Measurements from ENCODE around the gene C3orf18. TPM values are rescaled to one million over a fixed set of nuclear protein-coding genes. Genes with fewer than 3 reads are reported as not detected.

C3orf18 gene
- total RNA-seq, 4 donors from 2014 or later, result 1.1 to 26.4 (median 3.2) TPM; not detected in 1

DNA sequence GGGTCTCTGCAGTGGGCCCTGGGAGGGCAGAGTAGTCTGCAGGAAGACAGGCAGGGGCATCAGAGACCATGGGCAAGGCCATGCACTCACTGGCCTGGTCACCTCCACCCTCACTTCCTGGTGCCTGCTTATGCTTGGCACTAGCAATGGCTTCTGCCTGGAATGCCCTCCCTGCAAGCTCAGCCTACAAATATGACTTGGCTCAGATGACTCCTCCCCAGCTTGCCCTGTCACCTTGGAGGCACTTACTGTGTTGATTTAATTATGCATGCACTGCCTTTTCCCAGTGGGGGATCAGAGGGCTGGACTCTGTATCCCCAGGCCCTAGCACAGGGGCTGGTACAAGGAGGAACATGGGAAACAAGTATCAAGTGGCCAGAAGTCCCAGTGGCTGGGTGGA, 7.8 kb downstream of the C3orf18 start:
- Histone ChIP-seq H3K27ac (no peak overlapping the region), H3K4me1 (no peaks in the 10 kb centered on the region), H3K4me3 (no peak overlapping the region), H3K36me3 (no peaks in the 10 kb centered on the region), H3K9me3 (no peaks in the 10 kb centered on the region), H3K27me3 (no peaks in the 10 kb centered on the region)
- TF ChIP-seq CTCF (IDR thresholded peaks at IDR 0.05), result no peak
- no peak for TF ChIP-seq POLR2A (IDR thresholded peaks at IDR 0.05)
- DNase-seq, result no peak

DNA sequence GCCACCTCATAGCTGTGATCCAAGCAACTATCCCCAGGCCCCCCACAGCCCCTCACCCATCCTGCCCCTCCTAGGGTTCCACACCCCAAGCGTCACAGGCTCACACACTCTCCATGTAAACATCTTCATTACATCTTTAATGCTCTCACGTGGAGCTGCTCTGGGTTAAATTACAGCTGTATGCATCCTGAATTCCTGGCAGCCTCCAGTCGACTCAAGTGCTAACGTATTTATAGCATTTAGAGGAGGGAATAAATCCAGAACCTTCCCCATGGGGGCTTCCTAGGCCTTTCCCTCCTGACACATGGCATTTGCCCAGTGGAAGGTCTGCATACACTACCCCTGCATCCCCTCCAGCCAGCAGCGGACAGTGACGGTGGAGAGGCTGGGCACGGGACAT, 9.6 kb downstream of the C3orf18 start:
- Histone ChIP-seq H3K36me3 (no peaks in the 10 kb centered on the region), H3K27me3 (no peaks in the 10 kb centered on the region), H3K9me3 (no peaks in the 10 kb centered on the region), H3K27ac (no peak overlapping the region), H3K4me3 (no peak overlapping the region), H3K4me1 (no peaks in the 10 kb centered on the region)
- no peak for DNase-seq
- TF ChIP-seq POLR2A (IDR thresholded peaks at IDR 0.05) (no peak), CTCF (IDR thresholded peaks at IDR 0.05) (no peak)

- Histone ChIP-seq H3K36me3 (no peaks in the 10 kb centered on the region), H3K4me1 (no peaks in the 10 kb centered on the region), H3K27ac (no peak overlapping the region), H3K27me3 (no peaks in the 10 kb centered on the region), H3K9me3 (no peaks in the 10 kb centered on the region), H3K4me3 (no peak overlapping the region)
- TF ChIP-seq CTCF (IDR thresholded peaks at IDR 0.05) (no peak), POLR2A (IDR thresholded peaks at IDR 0.05) (no peak)
- DNase-seq, result no peak
Measured at GRCh38 chr3:50557106-50557505, 10.4 kb downstream of the C3orf18 start.

DNA sequence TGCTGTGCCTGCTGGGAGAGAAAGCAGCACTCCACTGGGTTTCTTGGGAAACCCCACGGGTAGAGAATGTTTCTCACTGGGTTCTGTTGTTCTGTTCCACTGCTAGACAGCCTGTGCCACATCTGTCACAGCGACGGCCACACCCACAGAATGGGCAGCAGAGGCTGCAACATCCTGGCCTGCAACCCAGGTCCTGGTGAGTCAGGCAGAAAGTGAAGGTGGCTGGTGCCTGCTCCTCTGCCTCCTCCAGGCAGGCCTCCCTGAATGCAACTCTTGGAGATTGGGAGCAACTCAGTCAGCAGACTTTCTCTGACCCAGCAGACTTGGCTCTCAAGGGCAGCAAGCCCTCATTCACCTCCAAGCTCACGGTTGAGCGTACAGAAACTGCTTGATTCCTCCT, 13.0 kb downstream of the C3orf18 start:
- Histone ChIP-seq H3K9me3 (no peaks in the 10 kb centered on the region), H3K4me1 (no peaks in the 10 kb centered on the region), H3K36me3 (no peaks in the 10 kb centered on the region), H3K27ac (no peak overlapping the region), H3K4me3 (no peak overlapping the region), H3K27me3 (no peaks in the 10 kb centered on the region)
- no peak for DNase-seq
- TF ChIP-seq POLR2A (IDR thresholded peaks at IDR 0.05) (no peak), CTCF (IDR thresholded peaks at IDR 0.05) (no peak)

- no peaks in the 10 kb centered on the region for H3K9me3 ChIP-seq
- H3K27me3 ChIP-seq, result no peaks in the 10 kb centered on the region
- no peak overlapping the region for H3K27ac ChIP-seq
- no peak for TF ChIP-seq CTCF (IDR thresholded peaks at IDR 0.05)
- no peak for TF ChIP-seq POLR2A (IDR thresholded peaks at IDR 0.05)
- H3K4me3 ChIP-seq, result no peak overlapping the region
- DNase-seq, result no peak
- H3K36me3 ChIP-seq, result no peaks in the 10 kb centered on the region
- H3K4me1 ChIP-seq, result no peaks in the 10 kb centered on the region
Measured at GRCh38 chr3:50552598-50552997, 14.9 kb downstream of the C3orf18 start.

All from Peyer's patch (tissue), 4 donors.